Loucy (cell line): Measurements from ENCODE around the gene PIEZO1.

ENCODE experiments used
- CTCF ChIP-seq: fragments of 200-600 bp; sonication (generic); conservative IDR thresholded peaks from 2 replicates; pipeline ENCODE4 v1.5.1; 2014; ENCODE audit warnings: mild to moderate bottlenecking, antibody characterized with exemption, low read length
- EZH2phosphoT487 ChIP-seq: fragments of 200-600 bp; IDR thresholded peaks from 2 replicates; pipeline ENCODE4 v1.6.1; 2018; ENCODE audit warnings: antibody characterized with exemption, mild to moderate bottlenecking, moderate library complexity, borderline replicate concordance

GRCh38 chr16:88761143-88761534, 23.9 kb downstream of the PIEZO1 start:
- TF ChIP-seq CTCF (no peak), EZH2phosphoT487 (no peak)
